Heart left ventricle (tissue), 16 donors: ENCODE data around the gene UGCG. TPM values are rescaled to one million over a fixed set of nuclear protein-coding genes. Genes with fewer than 3 reads are reported as not detected.

Experiments
- ATAC-seq, 4 donors: fragments of 200-7000 bp; cut with Tn5 transposase; one replicate each; pipeline ENCODE4 v1.9.1; 2020 to 2022; ENCODE audit warnings: moderate library complexity in 4 of 4, mild to moderate bottlenecking in 3 of 4, moderate number of reproducible peaks in 1 of 4
- DNase-seq, 5 donors: peaks; one replicate each; pipeline ENCODE4 v3.0.0-alpha.2; 2020
- H3K27ac ChIP-seq, 12 donors: fragments of 200-600 bp; sonication (generic) in 4 of 12; one replicate each; pipeline versions ENCODE4 v1.5.0 to v1.8.0; 2016 to 2022; ENCODE audit warnings: mild to moderate bottlenecking in 2 of 12
- H3K27me3 ChIP-seq, 9 donors: fragments of 200-600 bp; sonication (generic) in 2 of 9; one replicate each; pipeline versions ENCODE4 v1.5.1 to v1.8.0; 2016 to 2022; ENCODE audit warnings: mild to moderate bottlenecking in 3 of 9
- H3K36me3 ChIP-seq, 9 donors: fragments of 200-600 bp; sonication (generic) in 2 of 9; one replicate each; pipeline versions ENCODE4 v1.5.0 to v1.8.0; 2018 to 2022; ENCODE audit warnings: mild to moderate bottlenecking in 2 of 9
- H3K4me1 ChIP-seq, 12 donors: fragments of 200-600 bp; sonication (generic) in 4 of 12; one replicate each; pipeline versions ENCODE4 v1.5.0 to v1.8.0; 2016 to 2022; ENCODE audit warnings: mild to moderate bottlenecking in 3 of 12
- H3K4me3 ChIP-seq, 12 donors: fragments of 200-600 bp; sonication (generic) in 4 of 12; one replicate each; pipeline versions ENCODE4 v1.5.0 to v1.8.0; 2017 to 2022; ENCODE audit warnings: mild to moderate bottlenecking in 9 of 12, moderate library complexity in 4 of 12
- H3K9me3 ChIP-seq, 12 donors: fragments of 200-600 bp; sonication (generic) in 4 of 12; one replicate each; pipeline versions ENCODE4 v1.5.0 to v1.8.0; 2016 to 2022; ENCODE audit warnings: mild to moderate bottlenecking in 1 of 12
- CTCF ChIP-seq, 12 donors: fragments of 200-600 bp; sonication (generic) in 4 of 12; IDR thresholded peaks; one replicate each; pipeline versions ENCODE4 v1.5.0 to v1.8.0; 2018 to 2022; ENCODE audit warnings: antibody characterized with exemption in 12 of 12, mild to moderate bottlenecking in 5 of 12
- POLR2A ChIP-seq, 2 donors: fragments of 450-650 bp; IDR thresholded peaks; one replicate each; pipeline ENCODE4 v1.6.1; 2017; ENCODE audit warnings: antibody characterized with exemption in 2 of 2, mild to moderate bottlenecking in 2 of 2, moderate library complexity in 2 of 2
- WGBS, 4 donors: extraction: QIAGEN DNeasy Blood & Tissue Kit in 2 of 4; methylation state at CpG; one replicate each; pipeline versions ENCODE4 v1.1.5 to v1.1.7; 2013 to 2018; 5-methylcytosine and 5-hydroxymethylcytosine counted together
- intact Hi-C, 10 donors: fragments of 100-400 bp; cut with DNase I; formaldehyde crosslinking; loops; one replicate each; pipeline versions ENCODE4 v1.11.1 to v1.14.2; 2022
- polyA plus RNA-seq, 2 donors: library from polyadenylated mRNA; stranded (reverse); fragments of 200-250 nt; gene quantifications; one replicate each; pipeline ENCODE4 v1.2.3, GENCODE V29; 2013
- total RNA-seq, 9 donors: library from RNA; depleted of rRNA in 2 of 9; stranded (reverse); fragments of >200 nt in 2 of 9; fragmentation: NEBNext Ultra II Directional in 3 of 9; extraction: Animal tissue kit (Norgen Biotek cat#: 25700) in 3 of 9; gene quantifications; one replicate each; pipeline versions ENCODE4 v1.1.0 to v1.2.4, GENCODE V29; 2016 to 2023
- donor health status: ischemic (EF 13 %, LVEDD 7.1; RV severe dilation, severe dysfunction).
- donor health status: healthy with polysubstance abuse.
- donor health status: DM: no; HTN: yes; CAD: no.
- donor health status: DM: no; HTN: no; CAD: no.
- donor health status: ischemic (EF 25% LVEDD 6.9; RV normal size, moderate dysfunction).
- donor health status: ischemic (EF 25% LVEDD 5.7; RV mildly dilated, moderate dysfunction).
- donor health status: healthy.
- donor health status: DM: yes; HTN: yes; CAD: no.
- donor health status: ischemic (EF 35%, LVEDD 5.7; RV mildly dilated, moderate dysfunction).
- donor health status: nonischemic (EF 11% LVEDD 7.7; RV severe dilation, severe dysfunction).
- donor health status: DM: yes; HTN: yes; CAD: no.
- donor health status: PGD.
- donor health status: ischemic (EF 29% LVEDD 5.4; RV normal size, mild dysfunction).
- donor health status: nonischemic (EF 23%, LVEDD 6.1; RV moderate dilation, normal function).

UGCG gene
- total and polyA plus RNA-seq, 11 donors, result 10.0 to 52.0 (median 17.5) TPM

GRCh38 chr9:111962021-111962420 is 65.4 kb downstream of the UGCG start:
- no peaks in the 10 kb centered on the region for H3K9me3 ChIP-seq
- no peaks in the 10 kb centered on the region for H3K36me3 ChIP-seq
- no peak overlapping the region for H3K4me3 ChIP-seq
- DNase-seq (no peak), ATAC-seq (no peak)
- peaks cover 0 to 35% (median 7%) of the 10 kb centered on the region in 12 donors for H3K4me1 ChIP-seq
- H3K27me3 ChIP-seq, result no peaks in the 10 kb centered on the region
- intact Hi-C loops, result no loop called here
- TF ChIP-seq CTCF (IDR thresholded peaks at IDR 0.05), result no peak
- no peak for TF ChIP-seq POLR2A (IDR thresholded peaks at IDR 0.05)
- peak overlapping the region in 1 of 12 donors; percentile 17 for H3K27ac ChIP-seq
- WGBS, 4 donors, result 87 to 97% (median 90%) methylated on average over 6 of the region's 6 CpGs

GRCh38 chr9:111963995-111964394 is 67.4 kb downstream of the UGCG start:
- Histone ChIP-seq H3K36me3 (no peaks in the 10 kb centered on the region), H3K4me3 (no peak overlapping the region), H3K4me1 (peaks cover 0 to 16% (median 0%) of the 10 kb centered on the region in 12 donors), H3K9me3 (no peaks in the 10 kb centered on the region), H3K27me3 (no peaks in the 10 kb centered on the region), H3K27ac (no peak overlapping the region)
- DNase-seq, result no peak
- no peak for ATAC-seq
- TF ChIP-seq CTCF (IDR thresholded peaks at IDR 0.05) (no peak), POLR2A (IDR thresholded peaks at IDR 0.05) (no peak)
- WGBS, 4 donors, result 73 to 96% (median 84%) methylated on average over 2 of the region's 2 CpGs
- intact Hi-C loops, result no loop called here

- 92 to 97% (median 94%) methylated on average over 5 of the region's 5 CpGs for WGBS, 4 donors
- no peaks in the 10 kb centered on the region for H3K36me3 ChIP-seq
- intact Hi-C loops, result no loop called here
- H3K27me3 ChIP-seq, result no peaks in the 10 kb centered on the region
- H3K27ac ChIP-seq, result no peak overlapping the region
- H3K4me3 ChIP-seq, result no peak overlapping the region
- TF ChIP-seq POLR2A (IDR thresholded peaks at IDR 0.05) (no peak), CTCF (IDR thresholded peaks at IDR 0.05) (no peak)
- H3K4me1 ChIP-seq, result peaks cover 0 to under 1% (median 0%) of the 10 kb centered on the region in 12 donors
- H3K9me3 ChIP-seq, result no peaks in the 10 kb centered on the region
- DNase-seq (no peak), ATAC-seq (no peak)
These were observed 69.0 kb downstream of the UGCG start for GRCh38 chr9:111965566-111966019.

- H3K36me3 ChIP-seq, result no peaks in the 10 kb centered on the region
- DNase-seq (no peak), ATAC-seq (no peak)
- H3K4me3 ChIP-seq, result no peak overlapping the region
- H3K27me3 ChIP-seq, result no peaks in the 10 kb centered on the region
- no peaks in the 10 kb centered on the region for H3K9me3 ChIP-seq
- intact Hi-C loops, result no loop called here
- no peak for TF ChIP-seq POLR2A (IDR thresholded peaks at IDR 0.05)
- no peak for TF ChIP-seq CTCF (IDR thresholded peaks at IDR 0.05)
- 95 to 96% (median 95%) methylated on average over 15 of the region's 15 CpGs for WGBS, 4 donors
- H3K27ac ChIP-seq, result no peak overlapping the region
- H3K4me1 ChIP-seq, result no peaks in the 10 kb centered on the region
These were observed 69.6 kb downstream of the UGCG start for GRCh38 chr9:111966124-111966723.
